ENCODE data around the gene ITCH.

ITCH gene

GRCh38 chr20:34507702-34508413 is 144.8 kb downstream of the ITCH start:
- H3K27ac ChIP-seq (ENCODE audit: extremely low read depth, low read depth, low read length): no peak overlapping the region
- ChIA-PET CTCF (no interaction called here), POLR2A (no interaction called here)
- H3K4me3 ChIP-seq (ENCODE audit: low read depth, low read length): no peak overlapping the region
- H3K36me3 ChIP-seq (ENCODE audit: control insufficient read depth in 2 of 2, insufficient read depth in 1 of 2, low read length in 2 of 2): peaks cover 25 to 61% of the 10 kb centered on the region in 2 experiments
- H3K4me1 ChIP-seq (ENCODE audit: control insufficient read depth, insufficient read depth, low read length): no peaks in the 10 kb centered on the region
- no peak for TF ChIP-seq ZIC2 (tag by site-specific recombination; IDR thresholded peaks at IDR 0.05)
- no peak for TF ChIP-seq ZNF473 (tag by site-specific recombination; IDR thresholded peaks at IDR 0.05)
- TF ChIP-seq KLF10 (tag by site-specific recombination; IDR thresholded peaks at IDR 0.05): no peak
- TF ChIP-seq ZNF513 (tag by site-specific recombination; IDR thresholded peaks at IDR 0.05): no peak
- no peak for TF ChIP-seq INSM2 (tag by site-specific recombination; IDR thresholded peaks at IDR 0.05)
- peak; percentile 70 for TF ChIP-seq SCRT2 (tag by site-specific recombination; IDR thresholded peaks at IDR 0.05)
- TF ChIP-seq ZNF776 (tag by site-specific recombination; IDR thresholded peaks at IDR 0.05; ENCODE audit: borderline replicate concordance): no peak
- TF ChIP-seq ZNF645 (tag by site-specific recombination; IDR thresholded peaks at IDR 0.05): no peak
- TF ChIP-seq SCRT1 (tag by site-specific recombination; IDR thresholded peaks at IDR 0.05; ENCODE audit: borderline replicate concordance): peak; percentile 75
- TF ChIP-seq BCL11A (tag by site-specific recombination; IDR thresholded peaks at IDR 0.05; ENCODE audit: low read depth): no peak
- TF ChIP-seq SP3 (tag by site-specific recombination; IDR thresholded peaks at IDR 0.05): no peak
- TF ChIP-seq ZNF157 (tag by site-specific recombination; IDR thresholded peaks at IDR 0.05): no peak
- no peak for TF ChIP-seq GLI4 (tag by site-specific recombination; IDR thresholded peaks at IDR 0.05)
- TF ChIP-seq ZFP69B (tag by site-specific recombination; IDR thresholded peaks at IDR 0.05): no peak
- TF ChIP-seq KLF1 (tag by site-specific recombination; IDR thresholded peaks at IDR 0.05): no peak
- TF ChIP-seq ZNF16 (tag by site-specific recombination; IDR thresholded peaks at IDR 0.05; ENCODE audit: low read depth): no peak
- no peaks in the 10 kb centered on the region for H3K9me3 ChIP-seq (ENCODE audit: control insufficient read depth, insufficient read depth, low read depth, low read length)

- TF ChIP-seq ZNF121 (tag by site-specific recombination; IDR thresholded peaks at IDR 0.05): peak; percentile 57; the same call in 1 of the 2 replicates
- no peak for TF ChIP-seq ZNF157 (tag by site-specific recombination; IDR thresholded peaks at IDR 0.05)
- ChIA-PET POLR2A (no interaction called here), CTCF (interaction anchor here (0.7 kb wide), 1 partner anchor 197 kb away, joined by 5 read pairs; no protein-coding TSS in a partner anchor)
- H3K4me1 ChIP-seq (ENCODE audit: control insufficient read depth, insufficient read depth, low read length): no peaks in the 10 kb centered on the region
- H3K4me3 ChIP-seq (ENCODE audit: low read depth, low read length): no peak overlapping the region
- H3K27ac ChIP-seq (ENCODE audit: extremely low read depth, low read depth, low read length): no peak overlapping the region
- peaks cover 15 to 50% of the 10 kb centered on the region in 2 experiments; a peak in 2 of 3 replicates for H3K36me3 ChIP-seq (ENCODE audit: control insufficient read depth in 2 of 2, insufficient read depth in 1 of 2, low read length in 2 of 2)
- no peaks in the 10 kb centered on the region for H3K9me3 ChIP-seq (ENCODE audit: control insufficient read depth, insufficient read depth, low read depth, low read length)
These were observed 147.5 kb downstream of the ITCH start for GRCh38 chr20:34510575-34510974.

GRCh38 chr20:34511891-34512265 is 148.8 kb downstream of the ITCH start:
- Histone ChIP-seq H3K4me3 (ENCODE audit: low read depth, low read length) (no peak overlapping the region), H3K4me1 (ENCODE audit: control insufficient read depth, insufficient read depth, low read length) (no peaks in the 10 kb centered on the region), H3K27ac (ENCODE audit: extremely low read depth, low read depth, low read length) (no peak overlapping the region), H3K36me3 (ENCODE audit: control insufficient read depth in 2 of 2, insufficient read depth in 1 of 2, low read length in 2 of 2) (peaks cover 9 to 37% of the 10 kb centered on the region in 2 experiments; a peak in 1 of 3 replicates), H3K9me3 (ENCODE audit: control insufficient read depth, insufficient read depth, low read depth, low read length) (no peaks in the 10 kb centered on the region)
- POLR2A ChIA-PET: no interaction called here
- CTCF ChIA-PET: interaction anchor here (0.5 to 1.3 kb wide), 2 partner anchors 11 to 14 kb away, joined by 3 to 6 read pairs; no protein-coding TSS in a partner anchor
- TF ChIP-seq ZNF544 (tag by site-specific recombination; IDR thresholded peaks at IDR 0.05): no peak
- TF ChIP-seq ZNF416 (tag by site-specific recombination; IDR thresholded peaks at IDR 0.05): no peak
- TF ChIP-seq ZBTB20 (tag by site-specific recombination; IDR thresholded peaks at IDR 0.05): no peak
- no peak for TF ChIP-seq ZNF777 (tag by site-specific recombination; IDR thresholded peaks at IDR 0.05; ENCODE audit: borderline replicate concordance)
- no peak for TF ChIP-seq PATZ1 (tag by site-specific recombination; IDR thresholded peaks at IDR 0.05)
- TF ChIP-seq ZBTB26 (tag by site-specific recombination; optimal IDR thresholded peaks at IDR 0.05): no peak
- no peak for TF ChIP-seq ZNF48 (tag by site-specific recombination; IDR thresholded peaks at IDR 0.05)
- TF ChIP-seq HOXA7 (CRISPR knock-in tag; IDR thresholded peaks at IDR 0.05; ENCODE audit: borderline replicate concordance): no peak
